Calu3 (cell line): ENCODE data around the gene SLC15A4. TPM values are rescaled to one million over a fixed set of nuclear protein-coding genes. Genes with fewer than 3 reads are reported as not detected.
"Not testable (repeated sequence)": the region's sequence is repeated elsewhere in the genome, so short reads cannot be mapped to it uniquely, and the experiment has no call there.

Experiments used
- BruUV-seq: library from RNA; stranded (reverse); fragments of 400-500 nt; replicated peaks from 2 replicates; lab custom pipeline; 2021; lab: Mats Ljungman, UMichigan
- CTCF ChIA-PET: fragments of 300-600 bp; sonication (Branson Sonifier 250); formaldehyde crosslinking; loops from one replicate; lab custom pipeline; 2022; ENCODE audit warnings: antibody characterized with exemption; lab: Charles Lee
- DNase-seq: peaks from one replicate; pipeline ENCODE4 v3.0.0; 2022
- H3K27ac Mint-ChIP-seq: one replicate; pipeline ENCODE4 v1.8.0; 2022; ENCODE audit warnings: mixed read lengths; ENCODE audit not compliant: unreplicated experiment
- H3K27me3 Mint-ChIP-seq: one replicate; pipeline ENCODE4 v1.8.0; 2022; ENCODE audit warnings: mixed read lengths; ENCODE audit not compliant: unreplicated experiment
- H3K36me3 Mint-ChIP-seq: one replicate; pipeline ENCODE4 v1.8.0; 2022; ENCODE audit warnings: mild to moderate bottlenecking, moderate library complexity, mixed read lengths; ENCODE audit not compliant: insufficient read depth, unreplicated experiment
- H3K4me1 Mint-ChIP-seq: one replicate; pipeline ENCODE4 v1.8.0; 2022; ENCODE audit warnings: mild to moderate bottlenecking, low read depth, mixed read lengths; ENCODE audit not compliant: unreplicated experiment
- H3K4me3 Mint-ChIP-seq: one replicate; pipeline ENCODE4 v1.8.0; 2022; ENCODE audit warnings: mild to moderate bottlenecking, low read depth, moderate library complexity, mixed read lengths; ENCODE audit not compliant: unreplicated experiment
- H3K9me3 Mint-ChIP-seq: one replicate; pipeline ENCODE4 v1.8.0; 2022; ENCODE audit warnings: low read depth, mixed read lengths; ENCODE audit not compliant: unreplicated experiment
- CTCF ChIP-seq: fragments of 200-600 bp; IDR thresholded peaks from one replicate; pipeline ENCODE4 v1.8.0; 2022; ENCODE audit warnings: antibody characterized with exemption; ENCODE audit not compliant: unreplicated experiment
- intact Hi-C: fragments of 100-400 bp; cut with micrococcal nuclease; formaldehyde crosslinking; loops from one replicate; pipeline ENCODE4 v1.10.0; 2022; ENCODE audit not compliant: unreplicated experiment
- total RNA-seq: library from RNA; stranded (reverse); gene quantifications from 2 replicates; pipeline ENCODE4 v1.2.3, GENCODE V29; 2022

The SLC15A4 gene
- total RNA-seq, 1 experiment from 2014 or later = 34.9 TPM

GRCh38 chr12:128853600-128854197, 29.9 kb upstream of the SLC15A4 start:
- Mint-ChIP-seq H3K27me3 (no peaks in the 10 kb centered on the region), H3K27ac (no peak overlapping the region), H3K4me3 (no peak overlapping the region), H3K4me1 (no peaks in the 10 kb centered on the region), H3K36me3 (no peaks in the 10 kb centered on the region), H3K9me3 (peaks cover 8% of the 10 kb centered on the region)
- CTCF ChIA-PET = no interaction called here
- BruUV-seq = no TSS peak
- intact Hi-C loops = no loop called here
- no peak for DNase-seq
- TF ChIP-seq CTCF = no peak

- BruUV-seq = no TSS peak
These were observed 29.3 kb upstream of the SLC15A4 start, which contains the start of gene GLT1D1 for GRCh38 chr12:128852885-128853599. TSS of gene GLT1D1 (plus strand) at chr12:128853478. CDS start at chr12:128853582, 104 bp downstream.

GRCh38 chr12:128852026-128852698, 28.4 kb upstream of the SLC15A4 start:
- no peak for TF ChIP-seq CTCF
- peaks cover 8% of the 10 kb centered on the region for H3K9me3 Mint-ChIP-seq
- H3K4me3 Mint-ChIP-seq = no peak overlapping the region
- no peaks in the 10 kb centered on the region for H3K36me3 Mint-ChIP-seq
- no peak overlapping the region for H3K27ac Mint-ChIP-seq
- no peaks in the 10 kb centered on the region for H3K27me3 Mint-ChIP-seq
- no peaks in the 10 kb centered on the region for H3K4me1 Mint-ChIP-seq
- intact Hi-C loops = no loop called here
- DNase-seq = no peak
- BruUV-seq = no TSS peak
- CTCF ChIA-PET = no interaction called here

More at GRCh38 chr12:128852885-128853599, 29.3 kb upstream of the SLC15A4 start, which contains the start of gene GLT1D1:
- no peak within 1 kb of the TSS for H3K27ac Mint-ChIP-seq
- no peaks in the 10 kb centered on the region for H3K36me3 Mint-ChIP-seq
- CTCF ChIA-PET = no interaction called here
- no peaks in the 10 kb centered on the region for H3K4me1 Mint-ChIP-seq
- H3K27me3 Mint-ChIP-seq = no peaks in the 10 kb centered on the region
- intact Hi-C loops = no loop called here
- H3K4me3 Mint-ChIP-seq = no peak within 1 kb of the TSS
- no peak for DNase-seq
- TF ChIP-seq CTCF = no peak
- H3K9me3 Mint-ChIP-seq = peaks cover 8% of the 10 kb centered on the region

- BruUV-seq, H3K4me1 Mint-ChIP-seq, H3K9me3 Mint-ChIP-seq, H3K4me3 Mint-ChIP-seq, DNase-seq, CTCF ChIA-PET, H3K27me3 Mint-ChIP-seq, intact Hi-C loops, H3K27ac Mint-ChIP-seq, H3K36me3 Mint-ChIP-seq: not testable (repeated sequence)
These were observed 27.7 kb upstream of the SLC15A4 start for GRCh38 chr12:128851429-128851828.
